SH-SY5Y (cell line): ENCODE measurements around the gene KRTAP4-16.

Experiments used
- GATA2 ChIP-seq: IDR thresholded peaks from 2 replicates; pipeline ENCODE4 v1.6.1; 2011; ENCODE audit warnings: mild to moderate bottlenecking, low read depth, low read length
- GATA3 ChIP-seq: IDR thresholded peaks from 2 replicates; pipeline ENCODE4 v1.6.1; 2011; ENCODE audit warnings: low read depth, mild to moderate bottlenecking, low read length, moderate library complexity

- TF ChIP-seq GATA2, result no peak
- no peak for TF ChIP-seq GATA3
These were observed 14.3 kb upstream of the KRTAP4-16 start for GRCh38 chr17:41116297-41116696.
